GM18867 (cell line): Measurements from ENCODE around the gene NCAPG2.
"Not testable (repeated sequence)": the region's sequence is repeated elsewhere in the genome, so short reads cannot be mapped to it uniquely, and the experiment has no call there.

Experiments used
- ATAC-seq: cut with Tn5 transposase; IDR thresholded peaks from one replicate; pipeline ENCODE4 v1.9.1; 2021; ENCODE audit warnings: mild to moderate bottlenecking, moderate library complexity; ENCODE audit not compliant: unreplicated experiment

Gene NCAPG2

DNA sequence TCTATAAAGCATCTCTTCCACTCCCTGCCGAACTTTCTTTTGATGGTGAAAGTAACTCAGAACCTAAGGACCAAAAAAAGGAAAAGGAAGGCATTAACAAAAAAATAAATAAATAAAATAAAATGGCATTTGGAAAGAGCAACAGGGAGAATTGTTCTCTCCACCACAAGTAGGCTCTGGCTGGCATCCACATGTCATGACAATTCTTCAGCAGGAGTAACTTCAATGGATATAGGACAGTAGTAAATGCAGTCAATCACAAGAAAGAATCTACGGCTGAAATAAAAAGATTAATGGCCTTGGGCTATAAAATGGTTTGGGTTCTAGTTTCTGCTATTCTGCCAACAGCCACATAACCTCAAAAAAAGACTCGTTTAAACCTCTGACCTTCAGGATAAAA is 23.9 kb downstream of the NCAPG2 start:
- no peak for ATAC-seq

DNA sequence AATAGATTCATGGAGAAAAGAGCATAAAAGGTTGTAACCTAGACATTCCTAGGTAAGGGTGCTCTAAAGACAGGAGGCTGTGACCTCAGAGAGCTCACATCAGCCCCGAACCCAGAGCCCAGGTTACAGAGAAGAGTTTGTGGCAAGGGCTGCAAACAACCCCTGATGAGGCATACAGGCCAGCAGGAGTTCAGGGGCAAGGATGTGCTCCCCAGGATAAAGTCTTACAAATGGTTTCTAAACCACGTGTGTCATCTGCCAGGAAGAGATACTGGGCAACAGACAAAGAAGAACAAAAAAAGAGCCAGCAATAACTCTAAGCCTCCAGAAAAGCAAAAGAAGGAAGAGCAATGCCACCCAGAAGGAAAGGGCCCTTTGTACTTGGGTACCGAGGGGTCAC is 27.7 kb downstream of the NCAPG2 start:
- ATAC-seq: no peak

DNA sequence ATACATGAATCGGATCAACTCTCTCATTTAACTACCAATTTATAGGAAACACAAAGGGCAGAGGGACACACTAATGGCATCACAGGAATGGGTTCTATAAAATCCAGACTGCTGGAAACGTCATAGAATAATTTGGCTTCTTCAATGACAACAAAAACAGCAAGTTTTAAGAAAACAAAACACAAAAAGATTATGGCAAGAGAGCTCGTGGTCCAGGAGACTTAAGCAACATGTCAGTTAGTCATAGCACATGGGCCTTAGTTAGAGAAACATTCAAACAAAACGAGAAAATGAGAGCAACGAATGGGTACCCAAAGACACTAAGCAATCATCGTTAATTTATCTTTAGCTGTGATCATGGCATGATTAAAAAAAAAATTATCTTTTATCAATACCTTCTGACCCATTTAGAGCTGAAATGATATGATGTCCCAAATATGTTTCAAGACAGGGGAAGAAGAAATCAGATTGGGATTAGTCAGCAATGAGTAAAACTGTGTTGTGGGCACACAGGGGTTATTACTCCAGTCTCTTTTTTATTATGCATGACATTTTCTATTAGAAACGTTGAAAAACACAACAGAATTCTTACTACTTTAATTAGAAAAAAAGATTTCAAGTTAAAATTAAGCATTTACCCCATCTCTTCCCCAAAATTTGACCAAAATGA is 28.3 kb downstream of the NCAPG2 start:
- ATAC-seq: no peak

DNA sequence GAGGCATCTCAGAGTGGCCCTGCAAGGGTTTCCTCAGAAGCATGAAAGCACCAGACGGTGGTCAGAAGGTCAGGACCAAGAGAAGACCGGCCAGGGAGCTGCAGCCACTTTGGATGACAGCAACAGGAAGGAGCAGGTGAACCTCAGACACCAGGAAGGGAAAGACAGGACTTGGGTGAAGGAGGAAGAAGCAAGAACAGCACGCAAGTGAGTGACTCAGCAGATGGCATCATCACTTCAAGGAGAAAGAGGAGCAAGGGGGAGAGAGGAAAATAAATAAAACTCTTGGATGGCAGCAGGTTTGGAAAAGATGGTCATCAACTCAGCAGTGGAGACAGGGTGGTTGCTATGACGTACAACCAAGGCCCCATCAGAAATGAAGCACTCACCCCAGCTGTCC is 31.6 kb downstream of the NCAPG2 start:
- no peak for ATAC-seq

DNA sequence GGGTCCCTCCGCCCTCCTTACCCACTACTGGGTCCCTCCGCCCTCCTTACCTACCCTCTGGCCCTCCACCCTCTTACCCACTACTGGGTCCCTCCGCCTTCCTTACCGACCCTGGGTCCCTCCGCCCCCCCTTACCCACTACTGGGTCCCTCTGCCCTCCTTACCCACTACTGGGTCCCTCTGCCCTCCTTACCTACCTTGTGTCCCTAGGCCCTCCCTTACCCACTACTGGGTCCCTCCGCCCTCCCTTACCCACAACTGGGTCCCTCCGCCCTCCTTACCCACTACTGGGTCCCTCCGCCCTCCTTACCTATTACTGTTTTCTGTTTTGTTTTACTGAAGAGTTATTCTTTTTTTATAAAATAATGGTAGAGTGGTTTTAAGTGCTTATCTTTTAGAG is 36.5 kb downstream of the NCAPG2 start:
- not testable (repeated sequence) for ATAC-seq

DNA sequence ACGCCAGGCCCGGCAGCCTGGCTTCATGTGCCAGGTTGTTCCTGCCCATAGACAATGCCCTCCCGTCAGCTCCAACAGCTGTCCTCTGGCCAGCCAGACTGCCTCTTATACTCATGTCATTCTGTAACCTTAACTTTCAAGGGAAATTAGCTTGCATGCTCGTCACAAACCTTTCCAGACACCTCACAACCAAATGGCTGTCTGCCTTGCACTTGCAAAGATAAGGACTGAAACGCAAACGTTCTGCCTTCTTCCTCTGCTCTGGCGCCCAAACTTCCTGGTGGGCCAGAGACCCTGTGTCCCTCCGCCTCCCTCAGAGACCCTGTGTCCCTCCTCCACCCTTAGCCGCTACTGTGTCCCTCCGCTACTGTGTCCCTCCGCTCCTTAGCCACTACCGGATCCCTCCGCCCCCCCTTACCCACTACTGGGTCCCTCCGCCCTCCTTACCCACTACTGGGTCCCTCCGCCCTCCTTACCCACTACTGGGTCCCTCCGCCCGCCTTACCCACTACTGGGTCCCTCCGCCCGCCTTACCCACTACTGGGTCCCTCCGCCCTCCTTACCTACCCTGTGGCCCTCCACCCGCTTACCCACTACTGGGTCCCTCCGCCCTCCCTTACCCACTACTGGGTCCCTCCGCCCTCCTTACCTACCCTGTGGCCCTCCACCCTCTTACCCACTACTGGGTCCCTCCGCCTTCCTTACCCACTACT is 37.5 kb downstream of the NCAPG2 start:
- ATAC-seq: not testable (repeated sequence)

DNA sequence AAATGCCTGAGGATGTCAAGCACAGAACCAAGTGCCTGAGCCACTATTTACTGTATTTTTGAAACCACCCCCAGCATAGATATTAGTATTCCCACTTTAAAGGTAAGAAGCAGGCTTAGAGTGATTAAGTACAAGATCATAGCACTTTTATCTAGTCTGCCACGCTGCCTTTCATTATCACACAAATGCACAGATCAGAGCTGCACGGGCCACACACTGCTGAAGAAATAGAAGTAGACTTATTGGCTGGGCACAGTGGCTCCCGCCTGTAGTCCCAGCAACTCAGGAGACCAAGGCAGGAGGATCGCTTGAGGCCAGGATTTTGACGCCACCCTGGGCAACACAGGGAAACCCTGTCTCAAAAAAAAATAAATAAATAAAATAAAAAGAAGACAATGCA is 38.2 kb downstream of the NCAPG2 start:
- ATAC-seq: no peak

DNA sequence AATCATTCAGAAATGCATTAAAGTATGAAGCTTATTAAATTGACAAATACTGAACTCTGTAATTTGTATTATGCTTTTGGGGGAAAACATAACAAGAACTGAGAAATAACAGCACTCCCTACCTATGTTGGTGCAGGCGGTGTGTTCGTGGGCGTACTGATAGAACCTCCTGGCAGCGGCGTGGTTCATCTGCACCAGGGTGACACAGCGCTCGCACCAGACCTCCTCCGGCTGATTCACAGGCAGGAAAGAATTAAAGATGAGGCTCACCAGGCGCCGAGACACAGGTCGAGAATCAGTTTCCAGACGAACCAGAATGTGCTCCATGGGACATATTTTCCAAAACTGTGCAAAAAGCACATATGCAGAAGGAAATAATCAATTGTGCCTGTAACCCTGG is 40.2 kb downstream of the NCAPG2 start:
- ATAC-seq: no peak

DNA sequence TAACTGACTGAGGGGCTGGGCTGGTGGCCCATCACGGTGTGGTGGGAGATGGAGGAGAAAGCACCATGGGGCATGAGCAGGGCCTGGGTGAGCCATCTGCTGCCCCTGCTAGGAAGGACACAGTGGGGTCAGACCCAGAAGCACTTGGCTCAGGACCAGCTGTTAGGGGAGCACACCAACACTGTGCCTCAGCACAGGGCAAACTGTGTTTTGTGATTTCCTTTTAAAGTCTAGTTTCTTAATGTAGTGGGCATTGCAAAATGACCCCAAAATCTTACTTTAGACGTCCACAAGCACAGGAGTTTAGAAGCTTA is 41.2 kb downstream of the NCAPG2 start:
- ATAC-seq: no peak

DNA sequence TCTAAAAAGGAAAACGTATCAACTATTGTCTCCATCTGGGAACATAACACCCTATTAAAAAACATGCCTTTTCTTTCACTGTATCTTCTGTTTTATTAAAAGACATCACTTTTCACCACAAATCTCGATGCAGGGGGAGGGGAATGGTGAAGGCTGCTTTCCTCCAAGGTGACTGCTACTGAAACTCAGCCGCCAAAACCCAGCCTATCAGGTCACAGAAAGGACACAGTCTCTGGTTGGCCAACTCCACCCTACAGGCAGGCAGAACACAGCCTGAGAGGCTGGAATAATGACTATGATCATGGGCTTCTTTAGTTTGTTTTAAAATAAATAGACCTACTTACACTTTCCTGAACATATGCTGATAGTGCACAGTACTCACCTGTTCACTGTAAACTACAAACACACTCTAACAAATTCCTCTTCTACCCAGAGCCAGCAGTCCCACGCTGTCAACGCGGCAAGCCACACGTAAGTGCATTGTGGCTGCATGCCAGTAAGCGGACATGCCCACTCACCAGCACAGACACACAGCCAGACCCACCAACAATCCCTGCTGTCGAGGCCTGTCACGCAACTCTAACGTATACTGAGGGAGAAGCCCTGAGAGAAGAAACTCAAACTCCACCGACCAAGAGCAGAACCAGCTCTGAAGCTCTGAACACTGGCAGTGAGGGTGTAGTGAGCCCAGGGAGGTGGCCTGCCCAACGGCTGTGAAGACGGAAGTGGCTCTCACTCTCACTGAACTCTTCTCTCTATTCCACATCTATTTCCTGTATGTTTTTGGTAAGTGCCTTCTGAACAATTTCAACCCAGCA is 41.8 kb downstream of the NCAPG2 start:
- ATAC-seq: no peak

DNA sequence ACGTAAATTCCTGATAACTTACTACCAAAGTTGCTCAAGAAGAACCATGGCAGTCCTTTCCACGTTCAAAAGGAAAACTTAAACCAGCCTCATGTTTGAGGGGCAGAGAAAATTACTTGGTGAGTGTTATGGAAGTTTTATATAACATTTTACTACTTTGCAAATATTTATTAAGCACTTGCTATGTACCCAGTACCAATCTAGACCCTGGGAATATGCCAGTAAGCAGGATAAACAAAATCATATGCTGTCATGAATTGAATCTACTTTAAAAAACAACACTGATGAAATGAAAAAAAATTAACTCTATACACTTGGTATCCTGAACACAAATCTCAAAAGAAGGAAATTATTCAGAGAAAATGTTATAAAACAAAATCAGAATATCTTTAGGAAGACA is 46.1 kb downstream of the NCAPG2 start:
- ATAC-seq: no peak

DNA sequence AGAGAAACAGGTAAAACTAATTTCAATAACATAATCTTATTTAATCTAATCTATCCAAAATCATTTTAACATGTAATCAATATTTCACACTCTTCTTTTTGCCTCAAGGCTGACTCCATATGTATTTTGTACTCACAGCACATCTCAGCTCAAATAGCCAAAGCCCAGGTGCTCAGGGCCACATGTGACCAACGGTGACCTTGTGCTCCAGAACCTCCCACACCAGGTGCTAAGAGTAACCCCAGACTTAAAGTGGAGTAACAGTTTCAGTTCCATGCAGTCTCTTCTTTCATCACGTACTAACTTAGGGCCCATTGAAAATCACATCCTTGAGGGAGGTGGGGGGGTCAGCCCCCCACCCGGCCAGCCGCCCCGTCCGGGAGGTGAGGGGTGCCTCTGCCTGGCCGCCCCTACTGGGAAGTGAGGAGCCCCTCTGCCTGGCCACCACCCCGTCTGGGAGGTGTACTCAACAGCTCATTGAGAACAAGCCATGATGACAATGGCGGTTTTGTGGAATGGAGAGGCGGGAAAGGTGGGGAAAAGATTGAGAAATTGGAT is 47.3 kb downstream of the NCAPG2 start:
- peak; percentile 41 for ATAC-seq

DNA sequence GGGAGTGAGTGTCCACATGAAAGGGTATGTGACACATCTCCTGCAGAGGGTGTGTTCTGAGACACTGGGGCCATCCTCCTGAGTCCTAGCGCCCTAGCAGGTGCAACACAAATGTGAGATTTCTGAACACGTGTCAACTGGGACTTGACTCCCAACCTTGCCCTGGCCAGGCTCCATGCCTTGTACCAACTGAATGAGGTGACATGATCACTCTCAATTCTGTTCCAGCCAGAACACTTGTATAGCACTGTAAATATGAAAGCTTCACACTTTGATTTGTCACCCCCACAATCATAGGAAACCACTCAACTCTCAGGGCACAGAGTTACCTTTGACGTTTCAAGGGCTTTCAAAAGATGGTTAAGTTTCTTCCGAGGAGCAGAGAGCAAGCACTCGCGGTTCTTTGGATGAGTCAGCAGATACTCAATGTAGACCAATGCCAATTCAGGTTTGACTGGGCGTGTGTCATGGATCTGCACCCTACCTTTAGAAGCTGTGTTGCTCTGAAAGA is 48.6 kb downstream of the NCAPG2 start:
- peak; percentile 93 for ATAC-seq

DNA sequence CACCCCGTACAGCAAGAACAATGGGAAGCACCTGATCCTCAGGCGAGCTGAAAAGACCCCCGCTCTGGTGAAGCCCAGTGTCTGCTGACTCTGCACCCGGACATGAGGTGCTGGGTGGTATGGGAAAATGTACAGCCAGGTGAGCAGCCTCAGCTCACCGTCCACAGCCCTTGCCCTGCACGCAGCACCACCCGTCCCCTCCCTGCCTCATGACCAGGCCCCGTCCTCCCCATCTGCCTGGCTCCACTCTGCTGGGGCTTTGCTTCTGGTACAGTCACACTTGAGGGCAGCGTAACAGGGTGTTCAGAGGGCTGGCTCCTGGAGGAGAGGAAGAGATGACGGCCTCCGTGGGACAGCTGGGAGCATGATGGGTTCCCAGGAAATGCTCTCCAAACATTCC is 49.1 kb downstream of the NCAPG2 start:
- ATAC-seq: no peak

DNA sequence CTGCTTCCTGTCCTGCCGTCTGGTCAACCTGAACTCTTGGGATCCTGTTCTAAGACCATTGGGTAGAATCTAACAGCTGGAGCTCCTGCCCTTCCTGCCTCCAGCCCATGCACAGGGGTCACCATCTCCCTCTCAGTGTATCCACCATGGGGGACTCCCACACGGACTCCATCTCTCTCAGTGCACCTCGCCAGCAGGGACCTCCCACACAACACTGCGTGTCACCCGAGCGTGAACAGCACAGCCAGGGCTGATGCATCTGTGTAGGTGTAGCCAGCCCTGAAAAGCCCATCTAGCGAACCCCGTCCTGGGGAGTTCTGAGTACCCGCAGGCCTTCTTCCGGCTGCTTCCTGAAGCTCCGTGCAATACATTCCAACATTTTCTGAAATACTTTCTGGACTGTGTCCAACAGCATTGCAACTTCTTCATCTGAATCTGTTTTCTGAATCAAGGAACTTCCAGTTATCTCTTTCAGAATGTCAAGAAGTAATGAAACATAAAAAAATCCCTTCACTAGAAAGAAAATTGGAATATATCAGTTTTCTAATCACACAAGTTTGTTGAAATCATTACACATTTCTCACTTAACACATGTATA is 52.5 kb downstream of the NCAPG2 start:
- no peak for ATAC-seq

DNA sequence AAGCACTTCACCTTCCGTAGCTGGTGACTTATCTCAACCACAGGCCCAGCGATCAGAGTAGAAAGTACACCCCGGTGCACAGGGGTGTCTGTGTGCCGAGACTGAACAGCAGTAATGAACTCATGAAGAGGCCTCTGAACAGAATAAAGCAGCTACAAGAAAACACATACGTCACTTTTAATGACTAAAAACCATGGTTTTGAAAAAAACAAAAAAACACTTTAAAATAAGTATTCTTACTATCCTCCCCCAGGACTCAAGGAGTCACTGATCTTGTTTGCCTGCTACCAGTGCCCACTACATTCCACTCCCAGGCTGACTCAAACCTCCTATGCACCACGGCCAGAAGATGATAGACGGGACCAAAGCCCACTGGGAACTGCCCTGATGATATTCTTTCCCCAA is 53.8 kb downstream of the NCAPG2 start:
- no peak for ATAC-seq

DNA sequence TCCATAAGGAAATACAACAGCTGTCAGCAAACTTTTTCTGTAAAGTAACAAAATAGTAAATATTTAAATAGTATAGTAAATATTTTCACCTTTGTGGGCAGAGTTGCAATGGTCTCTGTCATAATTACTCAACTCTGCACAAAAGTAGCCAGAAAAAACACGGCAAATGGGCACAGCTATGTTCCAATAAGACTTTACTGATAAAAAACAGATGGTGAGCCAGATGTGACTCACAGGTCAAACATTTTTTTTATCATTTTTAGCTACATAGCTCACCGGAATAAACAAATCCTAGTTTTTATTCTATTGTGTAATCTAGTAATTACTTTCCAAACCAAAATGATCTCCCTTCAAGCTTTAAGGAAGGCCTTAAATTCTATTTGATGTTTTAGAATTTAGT is 55.3 kb downstream of the NCAPG2 start:
- ATAC-seq: no peak

DNA sequence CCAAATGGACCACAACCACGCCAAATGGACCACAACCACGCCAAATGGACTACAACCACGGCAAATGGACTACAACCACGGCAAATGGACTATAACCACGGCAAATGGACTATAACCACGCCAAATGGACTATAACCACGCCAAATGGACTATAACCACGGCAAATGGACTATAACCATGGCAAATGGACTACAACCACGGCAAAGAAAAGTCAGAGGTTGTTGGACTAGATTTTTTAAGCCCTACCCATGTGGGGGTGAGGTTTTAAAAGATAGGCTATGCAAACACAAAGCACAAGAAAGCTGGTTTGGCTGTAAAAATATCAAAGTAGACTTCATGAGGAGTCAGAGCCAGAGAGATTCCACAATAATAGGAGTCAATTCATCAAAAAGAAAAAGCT is 55.8 kb downstream of the NCAPG2 start:
- ATAC-seq: no peak

DNA sequence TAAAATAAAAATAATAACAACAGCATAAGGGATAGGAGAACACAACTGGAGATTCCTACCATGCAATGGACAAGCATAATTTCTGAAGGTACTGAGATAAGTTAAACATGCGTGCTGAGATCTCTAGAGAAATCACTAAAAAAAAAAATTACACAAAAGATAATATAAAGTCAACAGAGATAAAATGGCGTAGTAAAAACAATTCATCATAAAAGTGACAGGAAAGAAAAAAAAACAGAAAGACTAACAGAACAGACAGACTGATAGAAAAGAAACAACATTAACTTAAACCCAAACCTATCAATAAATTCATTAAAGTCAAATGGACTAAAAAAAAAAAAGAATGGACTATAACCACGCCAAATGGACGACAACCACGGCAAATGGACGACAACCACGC is 56.4 kb downstream of the NCAPG2 start:
- ATAC-seq: no peak

DNA sequence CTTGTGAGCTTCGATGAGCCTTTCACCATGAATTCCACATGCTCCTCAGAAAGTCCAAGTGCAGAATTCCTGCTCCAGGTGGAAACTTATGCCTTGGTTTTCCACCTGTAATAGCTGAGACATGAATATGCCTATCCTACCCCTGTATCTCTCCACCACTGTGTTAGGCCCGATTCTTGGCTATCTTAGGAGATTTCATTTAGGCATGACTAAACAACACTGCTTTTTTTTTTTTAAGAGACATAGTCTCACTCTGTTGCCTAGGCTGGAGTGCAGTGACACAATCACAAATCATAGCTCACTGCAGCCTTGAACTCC is 57.2 kb downstream of the NCAPG2 start:
- ATAC-seq: no peak

DNA sequence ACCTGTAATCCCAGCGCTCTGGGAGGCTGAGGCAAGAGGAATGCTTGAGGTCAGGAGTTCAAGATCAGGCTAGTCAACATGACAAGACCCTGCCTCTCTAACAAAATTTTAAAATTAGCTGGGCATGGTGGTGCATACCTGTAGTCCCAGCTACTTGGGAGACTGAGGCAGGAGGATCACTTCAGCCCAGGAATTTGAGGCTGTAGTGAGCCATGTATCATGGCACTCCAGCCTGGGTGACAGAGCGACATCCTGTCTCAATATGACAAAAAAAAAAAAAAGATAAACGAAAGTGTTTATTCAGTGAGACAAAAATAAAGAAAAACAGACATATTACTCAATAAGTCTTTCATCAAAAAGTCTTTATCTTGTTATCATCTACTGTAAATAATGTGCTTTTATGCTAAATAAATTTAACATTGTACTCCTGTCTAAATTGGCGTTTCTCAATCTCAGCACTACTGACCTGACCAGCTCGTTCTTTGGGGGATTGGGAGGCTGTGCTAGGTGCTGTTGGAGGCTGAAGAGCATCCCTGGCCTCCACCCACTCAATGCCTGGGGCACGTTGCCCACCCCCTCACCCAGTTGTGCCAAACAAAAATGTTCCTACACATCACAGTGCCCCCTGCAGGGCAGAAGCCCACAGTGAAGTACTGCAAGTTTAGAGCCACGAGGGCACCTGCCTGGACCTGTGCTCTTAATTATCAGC is 57.7 kb downstream of the NCAPG2 start:
- ATAC-seq: peak; percentile 40
